GM12892 (cell line): ENCODE results near the gene FMN2.

Experiments
- DNase-seq: peaks from one replicate; pipeline ENCODE4 v3.0.0; 2011; ENCODE audit not compliant: insufficient read length
- FAIRE-seq: peaks from 2 replicates; lab custom pipeline; 2011; peaks lifted over from hg19 to GRCh38; lab: Jason Lieb, UNC
- POLR2A ChIP-seq: IDR thresholded peaks from 2 replicates; pipeline ENCODE4 v1.6.1; 2011; ENCODE audit warnings: low read depth, low read length, control low read depth
- POLR2AphosphoS5 ChIP-seq: IDR thresholded peaks from 2 replicates; pipeline ENCODE4 v1.6.1; 2011; ENCODE audit warnings: low read depth, low read length, control low read depth
- TAF1 ChIP-seq: IDR thresholded peaks from 2 replicates; pipeline ENCODE4 v1.6.1; 2011; ENCODE audit warnings: low read depth, mild to moderate bottlenecking, control low read depth, low read length, borderline replicate concordance

Gene FMN2

GRCh38 chr1:240099748-240100147 lies 8.1 kb downstream of the FMN2 start:
- no peak for FAIRE-seq
- TF ChIP-seq TAF1 (no peak), POLR2AphosphoS5 (no peak)
- no peak for DNase-seq

- DNase-seq (no peak), FAIRE-seq (no peak)
- TF ChIP-seq TAF1 = no peak
- TF ChIP-seq POLR2A = no peak
- TF ChIP-seq POLR2AphosphoS5 = no peak
These were observed 8.8 kb downstream of the FMN2 start for GRCh38 chr1:240100371-240100934.

GRCh38 chr1:240101306-240101705 lies 9.6 kb downstream of the FMN2 start:
- FAIRE-seq (no peak), DNase-seq (no peak)
- TF ChIP-seq TAF1 (no peak), POLR2AphosphoS5 (no peak), POLR2A (no peak)

GRCh38 chr1:240101737-240102136 lies 10.1 kb downstream of the FMN2 start:
- FAIRE-seq = no peak

GRCh38 chr1:240104672-240105071 lies 13.0 kb downstream of the FMN2 start:
- TF ChIP-seq POLR2AphosphoS5 (no peak), POLR2A (no peak), TAF1 (no peak)
- DNase-seq = no peak
- FAIRE-seq = no peak

More at GRCh38 chr1:240101737-240102136, 10.1 kb downstream of the FMN2 start:
- DNase-seq = no peak
- TF ChIP-seq POLR2AphosphoS5 = no peak
- no peak for TF ChIP-seq TAF1
- no peak for TF ChIP-seq POLR2A

GRCh38 chr1:240107058-240107684 lies 15.5 kb downstream of the FMN2 start:
- no peak for TF ChIP-seq POLR2A
- no peak for TF ChIP-seq TAF1
- FAIRE-seq (no peak), DNase-seq (no peak)

GRCh38 chr1:240109130-240109529 lies 17.4 kb downstream of the FMN2 start:
- TF ChIP-seq POLR2A (no peak), POLR2AphosphoS5 (no peak), TAF1 (no peak)
- DNase-seq (no peak), FAIRE-seq (no peak)

- DNase-seq = no peak
- TF ChIP-seq POLR2AphosphoS5 (no peak), TAF1 (no peak), POLR2A (no peak)
- FAIRE-seq = no peak
These were observed 18.4 kb downstream of the FMN2 start for GRCh38 chr1:240109920-240110636.

GRCh38 chr1:240111558-240111957 lies 19.9 kb downstream of the FMN2 start:
- TF ChIP-seq TAF1 (no peak), POLR2A (no peak), POLR2AphosphoS5 (no peak)
- no peak for FAIRE-seq
- no peak for DNase-seq

- DNase-seq (no peak), FAIRE-seq (no peak)
These were observed 22.5 kb downstream of the FMN2 start for GRCh38 chr1:240114222-240114621.

GRCh38 chr1:240115831-240116230 lies 24.1 kb downstream of the FMN2 start:
- TF ChIP-seq TAF1 (no peak), POLR2A (no peak), POLR2AphosphoS5 (no peak)
- DNase-seq (no peak), FAIRE-seq (no peak)

More at GRCh38 chr1:240114222-240114621, 22.5 kb downstream of the FMN2 start:
- TF ChIP-seq POLR2AphosphoS5 (no peak), TAF1 (no peak), POLR2A (no peak)
